HCT116 (cell line): ENCODE measurements around the gene AP3D1. TPM values are rescaled to one million over a fixed set of nuclear protein-coding genes. Genes with fewer than 3 reads are reported as not detected.

ENCODE experiments used
- ATAC-seq: fragments of 200-7000 bp; cut with Tn5 transposase; 2 replicates; pipeline ENCODE4 v1.9.1; 2020; ENCODE audit warnings: mild to moderate bottlenecking, moderate library complexity
- BruUV-seq: library from RNA; stranded (reverse); fragments of 400-500 nt; replicated peaks from 2 replicates; lab custom pipeline; 2021; lab: Mats Ljungman, UMichigan
- CTCF ChIA-PET: fragments of 300-600 bp; sonication (Branson Sonifier 250); formaldehyde crosslinking; loops from one replicate; lab custom pipeline; 2021; ENCODE audit warnings: antibody characterized with exemption; lab: Charles Lee
- POLR2A ChIA-PET: fragments of 300-600, 350-600 bp; sonication (Branson Sonifier 250); formaldehyde crosslinking; loops from one replicate; lab custom pipeline; 2021; ENCODE audit warnings: antibody characterized with exemption; lab: Charles Lee
- RAD21 ChIA-PET, 2 experiments: fragments of 300-600 bp; sonication (Branson Sonifier 250); formaldehyde crosslinking; loops; one replicate each; lab custom pipeline; 2023; ENCODE audit warnings: low total read pairs in 2 of 2; ENCODE audit not compliant: uncharacterized antibody in 2 of 2, unreplicated experiment in 2 of 2, low non-redundant PET in 1 of 2; lab: Charles Lee
- DNase-seq: peaks from one replicate; pipeline ENCODE4 v3.0.0-alpha.2; 2010; ENCODE audit warnings: low read depth, low spot score
- H2AFZ ChIP-seq: fragments of 200-600 bp; shearing (Covaris generic), sonication (generic); 2 replicates; pipeline ENCODE4 v1.6.1; 2017; ENCODE audit warnings: low read depth, mixed run types, mixed read lengths, antibody characterized with exemption, low read length; ENCODE audit not compliant: poor library complexity, severe bottlenecking
- H3K27ac ChIP-seq: 2 replicates; pipeline ENCODE4 v1.5.1; 2012; ENCODE audit warnings: low read depth, low read length
- H3K27me3 ChIP-seq: fragments of 200-600 bp; sonication (generic); 2 replicates; pipeline ENCODE4 v1.6.1; 2016; ENCODE audit warnings: mixed run types, low read length, mixed read lengths; ENCODE audit not compliant: insufficient read depth
- H3K36me3 ChIP-seq, 2 experiments: fragments of 200-500 bp in 1 of 2; fragments of 200-600 bp in 1 of 2; sonication (Bioruptor generic) in 1 of 2; sonication (generic) in 1 of 2; 2 replicates each; pipeline versions ENCODE4 v1.5.1 to v1.6.1; 2014 to 2016; ENCODE audit warnings: low read length in 2 of 2, inconsistent platforms in 1 of 2, mixed read lengths in 1 of 2, mixed run types in 1 of 2; ENCODE audit not compliant: insufficient read depth in 2 of 2, control insufficient read depth in 1 of 2
- H3K4me1 ChIP-seq, 2 experiments: fragments of 200-600 bp in 1 of 2; sonication (generic) in 1 of 2; 2 replicates each; pipeline versions ENCODE4 v1.5.1 to v1.6.1; 2012 to 2017; ENCODE audit warnings: low read length in 2 of 2, inconsistent platforms in 1 of 2, mild to moderate bottlenecking in 1 of 2, mixed read lengths in 1 of 2, mixed run types in 1 of 2, moderate library complexity in 1 of 2; ENCODE audit not compliant: insufficient read depth in 2 of 2, control insufficient read depth in 1 of 2
- H3K4me2 ChIP-seq: fragments of 200-600 bp; sonication (generic); 2 replicates; pipeline ENCODE4 v1.6.1; 2017; ENCODE audit warnings: mixed run types, low read length, mixed read lengths
- H3K4me3 ChIP-seq, 2 experiments: fragments of 200-600 bp in 1 of 2; sonication (generic) in 1 of 2; replicated peaks in 1 of 2; 2 replicates each; pipeline ENCODE4 v1.5.1; 2011 to 2016; ENCODE audit warnings: low read length in 2 of 2, control low read depth in 1 of 2, low read depth in 1 of 2, mild to moderate bottlenecking in 1 of 2, mixed read lengths in 1 of 2, mixed run types in 1 of 2
- H3K79me2 ChIP-seq: fragments of 200-600 bp; sonication (generic); 2 replicates; pipeline ENCODE4 v1.6.1; 2017; ENCODE audit warnings: mild to moderate bottlenecking, mixed run types, low read length, moderate library complexity, mixed read lengths; ENCODE audit not compliant: insufficient read depth
- H3K9ac ChIP-seq: fragments of 200-600 bp; sonication (generic); 2 replicates; pipeline ENCODE4 v1.6.1; 2016; ENCODE audit warnings: low read length, mixed read lengths
- H3K9me2 ChIP-seq: fragments of 200-600 bp; sonication (generic), shearing (Covaris generic); 2 replicates; pipeline ENCODE4 v1.6.1; 2017; ENCODE audit warnings: mixed run types, mild to moderate bottlenecking, moderate library complexity; ENCODE audit not compliant: insufficient read depth
- H3K9me3 ChIP-seq, 2 experiments: fragments of 200-500 bp in 1 of 2; fragments of 200-600 bp in 1 of 2; sonication (Bioruptor generic) in 1 of 2; sonication (generic) in 1 of 2; 2 replicates each; pipeline ENCODE4 v1.6.1; 2014 to 2017; ENCODE audit warnings: low read length in 2 of 2, mixed read lengths in 2 of 2, inconsistent platforms in 1 of 2, low read depth in 1 of 2, mild to moderate bottlenecking in 1 of 2, mixed run types in 1 of 2, moderate library complexity in 1 of 2; ENCODE audit not compliant: control insufficient read depth in 1 of 2, insufficient read depth in 1 of 2
- H4K20me1 ChIP-seq: fragments of 200-600 bp; sonication (generic), shearing (Covaris generic); 2 replicates; pipeline ENCODE4 v1.6.1; 2017; ENCODE audit warnings: mixed run types, mild to moderate bottlenecking, moderate library complexity; ENCODE audit not compliant: insufficient read depth
- CTCF ChIP-seq, 3 experiments: fragments of 200-600 bp in 1 of 3; sonication (generic) in 1 of 3; IDR thresholded peaks in 2 of 3; conservative IDR thresholded peaks in 1 of 3; 2 replicates each; pipeline ENCODE4 v1.5.1; 2012 to 2017; ENCODE audit warnings: low read depth in 2 of 3, low read length in 2 of 3, antibody characterized with exemption in 1 of 3, borderline replicate concordance in 1 of 3, control low read depth in 1 of 3, mild to moderate bottlenecking in 1 of 3, mixed read lengths in 1 of 3, mixed run types in 1 of 3, moderate library complexity in 1 of 3; ENCODE audit not compliant: insufficient read depth in 1 of 3
- EZH2 ChIP-seq: fragments of 200-600 bp; sonication (generic); IDR thresholded peaks from 2 replicates; pipeline ENCODE4 v1.6.1; 2017; ENCODE audit warnings: antibody characterized with exemption, mixed run types
- POLR2A ChIP-seq: IDR thresholded peaks from 2 replicates; pipeline ENCODE4 v1.7.0; 2011; ENCODE audit warnings: borderline replicate concordance; ENCODE audit not compliant: insufficient read depth, insufficient read length; ENCODE audit errors: extremely low read depth
- RAD21 ChIP-seq: IDR thresholded peaks from 2 replicates; pipeline ENCODE4 v1.6.1; 2012; ENCODE audit warnings: low read depth, mild to moderate bottlenecking
- REST ChIP-seq: IDR thresholded peaks from 2 replicates; pipeline ENCODE4 v1.6.1; 2012; ENCODE audit warnings: low read depth
- SP1 ChIP-seq: IDR thresholded peaks from 2 replicates; pipeline ENCODE4 v1.6.1; 2012; ENCODE audit warnings: low read depth
- TCF7L2 ChIP-seq: IDR thresholded peaks from 2 replicates; pipeline ENCODE4 v1.7.0; 2011; ENCODE audit warnings: borderline replicate concordance, inconsistent platforms; ENCODE audit not compliant: insufficient read depth, insufficient read length; ENCODE audit errors: extremely low read depth
- YY1 ChIP-seq: IDR thresholded peaks from 2 replicates; pipeline ENCODE4 v1.6.1; 2011; ENCODE audit warnings: low read length, low read depth, moderate library complexity, mild to moderate bottlenecking; ENCODE audit not compliant: insufficient replicate concordance; ENCODE audit errors: extremely low read depth
- intact Hi-C: fragments of 100-400 bp; cut with micrococcal nuclease; formaldehyde crosslinking; loops from 2 replicates; pipeline ENCODE4 v1.10.0; 2022
- total RNA-seq: library from RNA; stranded (reverse); gene quantifications from one replicate; pipeline ENCODE4 v1.2.1, GENCODE V29; 2021; ENCODE audit not compliant: unreplicated experiment

The AP3D1 gene
- total RNA-seq, 1 experiment from 2014 or later = 137 TPM

- Histone ChIP-seq H3K36me3 (peaks cover 31 to 51% of the 10 kb centered on the region in 2 experiments; a peak in 3 of 4 replicates), H3K4me1 (no peaks in the 10 kb centered on the region), H3K27ac (no peak overlapping the region), H3K4me2 (no peak overlapping the region), H3K9ac (no peak overlapping the region), H2AFZ (no peak overlapping the region), H3K79me2 (peaks cover 4% of the 10 kb centered on the region; the same call in 1 of the 2 replicates), H3K9me2 (no peaks in the 10 kb centered on the region), H3K27me3 (no peaks in the 10 kb centered on the region), H4K20me1 (no peaks in the 10 kb centered on the region), H3K4me3 (no peak overlapping the region), H3K9me3 (no peaks in the 10 kb centered on the region)
- no peak for DNase-seq
- CTCF ChIA-PET = no interaction called here
- ATAC-seq = peak; percentile 38; the same call in 1 of the 2 replicates
- BruUV-seq = no TSS peak
- TF ChIP-seq YY1 (no peak), REST (peak; percentile 78)
- intact Hi-C loops = no loop called here
- RAD21 ChIA-PET = no interaction called here
- POLR2A ChIA-PET = no interaction called here
Measured at GRCh38 chr19:2123682-2124387, 27.5 kb downstream of the AP3D1 start.

GRCh38 chr19:2122982-2123381 lies 28.4 kb downstream of the AP3D1 start:
- RAD21 ChIA-PET = no interaction called here
- H3K4me1 ChIP-seq = no peaks in the 10 kb centered on the region
- peaks cover 4% of the 10 kb centered on the region; the same call in 1 of the 2 replicates for H3K79me2 ChIP-seq
- no peaks in the 10 kb centered on the region for H4K20me1 ChIP-seq
- H3K27ac ChIP-seq = no peak overlapping the region
- POLR2A ChIA-PET = no interaction called here
- no peak overlapping the region for H3K4me3 ChIP-seq
- no peaks in the 10 kb centered on the region for H3K27me3 ChIP-seq
- intact Hi-C loops = no loop called here
- ATAC-seq = no peak
- no peak overlapping the region for H3K4me2 ChIP-seq
- TF ChIP-seq RAD21 (no peak), SP1 (no peak), TCF7L2 (no peak), CTCF (IDR thresholded peaks at IDR 0.05 in 2 of 3, conservative IDR thresholded peaks at IDR 0.05 in 1 of 3; ENCODE audit: borderline replicate concordance in 1 of 3, insufficient read depth in 1 of 3, low read depth in 2 of 3, low read length in 2 of 3) (no peak), EZH2 (no peak), POLR2A (no peak)
- H3K9me2 ChIP-seq = no peaks in the 10 kb centered on the region
- no peak overlapping the region for H2AFZ ChIP-seq
- CTCF ChIA-PET = no interaction called here
- peaks cover 33 to 57% of the 10 kb centered on the region in 2 experiments; a peak in 3 of 4 replicates for H3K36me3 ChIP-seq
- BruUV-seq = no TSS peak
- no peak overlapping the region for H3K9ac ChIP-seq
- no peak for DNase-seq
- no peaks in the 10 kb centered on the region for H3K9me3 ChIP-seq
